Ishikawa (cell line): Measurements from ENCODE around the gene CPM.

Experiments
- CEBPB ChIP-seq: IDR thresholded peaks from 2 replicates; pipeline ENCODE4 v1.6.1; 2012
- EGR1 ChIP-seq: IDR thresholded peaks from 2 replicates; pipeline ENCODE4 v1.6.1; 2012
- EP300 ChIP-seq: IDR thresholded peaks from 2 replicates; pipeline ENCODE4 v1.6.1; 2012; ENCODE audit warnings: borderline replicate concordance
- NFIC ChIP-seq: IDR thresholded peaks from 2 replicates; pipeline ENCODE4 v1.6.1; 2012
- RAD21 ChIP-seq: IDR thresholded peaks from 2 replicates; pipeline ENCODE4 v1.6.1; 2012; ENCODE audit warnings: low read depth
- TCF12 ChIP-seq: IDR thresholded peaks from 2 replicates; pipeline ENCODE4 v1.6.1; 2012; ENCODE audit warnings: low read depth
- TF ChIP-seq, protein P1 (sequence below): IDR thresholded peaks from 2 replicates; pipeline ENCODE4 v1.6.1; 2012
- TF ChIP-seq, protein P2 (sequence below): IDR thresholded peaks from 2 replicates; pipeline ENCODE4 v1.6.1; 2012; ENCODE audit warnings: low read depth, mild to moderate bottlenecking

- TF ChIP-seq, protein P1, sequence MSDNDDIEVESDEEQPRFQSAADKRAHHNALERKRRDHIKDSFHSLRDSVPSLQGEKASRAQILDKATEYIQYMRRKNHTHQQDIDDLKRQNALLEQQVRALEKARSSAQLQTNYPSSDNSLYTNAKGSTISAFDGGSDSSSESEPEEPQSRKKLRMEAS, result no peak
- TF ChIP-seq TCF12 (no peak), CEBPB (no peak), EP300 (no peak), NFIC (no peak), RAD21 (no peak), EGR1 (no peak)
- TF ChIP-seq, protein P2, sequence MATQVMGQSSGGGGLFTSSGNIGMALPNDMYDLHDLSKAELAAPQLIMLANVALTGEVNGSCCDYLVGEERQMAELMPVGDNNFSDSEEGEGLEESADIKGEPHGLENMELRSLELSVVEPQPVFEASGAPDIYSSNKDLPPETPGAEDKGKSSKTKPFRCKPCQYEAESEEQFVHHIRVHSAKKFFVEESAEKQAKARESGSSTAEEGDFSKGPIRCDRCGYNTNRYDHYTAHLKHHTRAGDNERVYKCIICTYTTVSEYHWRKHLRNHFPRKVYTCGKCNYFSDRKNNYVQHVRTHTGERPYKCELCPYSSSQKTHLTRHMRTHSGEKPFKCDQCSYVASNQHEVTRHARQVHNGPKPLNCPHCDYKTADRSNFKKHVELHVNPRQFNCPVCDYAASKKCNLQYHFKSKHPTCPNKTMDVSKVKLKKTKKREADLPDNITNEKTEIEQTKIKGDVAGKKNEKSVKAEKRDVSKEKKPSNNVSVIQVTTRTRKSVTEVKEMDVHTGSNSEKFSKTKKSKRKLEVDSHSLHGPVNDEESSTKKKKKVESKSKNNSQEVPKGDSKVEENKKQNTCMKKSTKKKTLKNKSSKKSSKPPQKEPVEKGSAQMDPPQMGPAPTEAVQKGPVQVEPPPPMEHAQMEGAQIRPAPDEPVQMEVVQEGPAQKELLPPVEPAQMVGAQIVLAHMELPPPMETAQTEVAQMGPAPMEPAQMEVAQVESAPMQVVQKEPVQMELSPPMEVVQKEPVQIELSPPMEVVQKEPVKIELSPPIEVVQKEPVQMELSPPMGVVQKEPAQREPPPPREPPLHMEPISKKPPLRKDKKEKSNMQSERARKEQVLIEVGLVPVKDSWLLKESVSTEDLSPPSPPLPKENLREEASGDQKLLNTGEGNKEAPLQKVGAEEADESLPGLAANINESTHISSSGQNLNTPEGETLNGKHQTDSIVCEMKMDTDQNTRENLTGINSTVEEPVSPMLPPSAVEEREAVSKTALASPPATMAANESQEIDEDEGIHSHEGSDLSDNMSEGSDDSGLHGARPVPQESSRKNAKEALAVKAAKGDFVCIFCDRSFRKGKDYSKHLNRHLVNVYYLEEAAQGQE, result no peak
These were observed 32.7 kb downstream of the CPM start for GRCh38 chr12:68900241-68900640.
